Vagina (tissue), 2 donors: ENCODE results near the gene JAM3.

Source experiments
- POLR2A ChIP-seq, 2 donors: fragments of 450-650 bp; IDR thresholded peaks; one replicate each; pipeline ENCODE4 v1.6.1; 2017; ENCODE audit warnings: antibody characterized with exemption in 2 of 2, mild to moderate bottlenecking in 2 of 2, moderate library complexity in 2 of 2
- TF ChIP-seq, protein P1 (sequence below), 3 experiments: fragments of 450-650 bp in 2 of 3; fragments of 200-600 bp in 1 of 3; sonication (generic) in 1 of 3; IDR thresholded peaks; one replicate each; pipeline ENCODE4 v1.5.1; 2017 to 2019; ENCODE audit warnings: antibody characterized with exemption in 3 of 3, mild to moderate bottlenecking in 2 of 3, moderate library complexity in 2 of 3

DNA sequence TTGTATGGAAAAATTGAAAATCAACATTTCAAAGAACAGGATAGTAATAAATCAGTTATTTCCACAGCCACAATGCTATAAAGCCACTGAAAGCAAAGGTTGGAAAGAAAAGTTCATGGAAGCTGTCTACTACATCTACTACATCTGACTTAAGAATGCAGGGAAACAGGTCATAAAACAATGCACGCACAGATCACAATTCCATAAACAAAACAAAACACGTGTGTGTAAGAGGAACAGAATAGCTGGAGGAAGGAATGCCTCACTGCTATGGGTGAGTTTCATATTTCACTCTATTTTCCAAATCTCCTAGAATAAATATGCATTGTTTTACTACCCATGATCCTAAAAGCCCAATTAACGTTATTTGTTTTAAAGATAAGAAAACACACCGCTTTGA is 88.6 kb downstream of the JAM3 start:
- no peak for TF ChIP-seq POLR2A (IDR thresholded peaks at IDR 0.05)
- TF ChIP-seq, protein P1, sequence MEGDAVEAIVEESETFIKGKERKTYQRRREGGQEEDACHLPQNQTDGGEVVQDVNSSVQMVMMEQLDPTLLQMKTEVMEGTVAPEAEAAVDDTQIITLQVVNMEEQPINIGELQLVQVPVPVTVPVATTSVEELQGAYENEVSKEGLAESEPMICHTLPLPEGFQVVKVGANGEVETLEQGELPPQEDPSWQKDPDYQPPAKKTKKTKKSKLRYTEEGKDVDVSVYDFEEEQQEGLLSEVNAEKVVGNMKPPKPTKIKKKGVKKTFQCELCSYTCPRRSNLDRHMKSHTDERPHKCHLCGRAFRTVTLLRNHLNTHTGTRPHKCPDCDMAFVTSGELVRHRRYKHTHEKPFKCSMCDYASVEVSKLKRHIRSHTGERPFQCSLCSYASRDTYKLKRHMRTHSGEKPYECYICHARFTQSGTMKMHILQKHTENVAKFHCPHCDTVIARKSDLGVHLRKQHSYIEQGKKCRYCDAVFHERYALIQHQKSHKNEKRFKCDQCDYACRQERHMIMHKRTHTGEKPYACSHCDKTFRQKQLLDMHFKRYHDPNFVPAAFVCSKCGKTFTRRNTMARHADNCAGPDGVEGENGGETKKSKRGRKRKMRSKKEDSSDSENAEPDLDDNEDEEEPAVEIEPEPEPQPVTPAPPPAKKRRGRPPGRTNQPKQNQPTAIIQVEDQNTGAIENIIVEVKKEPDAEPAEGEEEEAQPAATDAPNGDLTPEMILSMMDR (IDR thresholded peaks at IDR 0.05): no peak
